HepG2 (cell line): Measurements from ENCODE around the gene FITM2. TPM values are rescaled to one million over a fixed set of nuclear protein-coding genes. Genes with fewer than 3 reads are reported as not detected.

Experiments
- AHR ChIP-seq: IDR thresholded peaks from 2 replicates; pipeline ENCODE4 v1.6.1; 2018; ENCODE audit warnings: missing genetic modification reagents, missing compliant biosample characterization
- ARNTL ChIP-seq: sonication (generic); formaldehyde crosslinking; IDR thresholded peaks from 2 replicates; pipeline ENCODE4 v1.4.0; 2020; ENCODE audit warnings: mild to moderate bottlenecking, missing genetic modification reagents
- EP300 ChIP-seq, 3 experiments: sonication (generic) in 1 of 3; formaldehyde crosslinking in 1 of 3; IDR thresholded peaks; 2 replicates each; pipeline versions ENCODE4 v1.5.1 to v1.6.1; 2011 to 2020; ENCODE audit warnings: low read depth in 2 of 3, low read length in 2 of 3, borderline replicate concordance in 1 of 3, improper control_type of control experiment in 1 of 3, mild to moderate bottlenecking in 1 of 3, missing genetic modification reagents in 1 of 3, moderate library complexity in 1 of 3
- EZH2 ChIP-seq: conservative IDR thresholded peaks from 2 replicates; pipeline ENCODE4 v1.6.1; 2012; ENCODE audit warnings: mild to moderate bottlenecking, low read depth, low read length, moderate library complexity
- HMG20A ChIP-seq: IDR thresholded peaks from 2 replicates; pipeline ENCODE4 v1.6.1; 2016; ENCODE audit warnings: borderline replicate concordance
- KAT8 ChIP-seq: IDR thresholded peaks from 2 replicates; pipeline ENCODE4 v1.6.1; 2016; ENCODE audit warnings: missing genetic modification reagents, missing compliant biosample characterization
- KDM5B ChIP-seq: sonication (generic); formaldehyde crosslinking; IDR thresholded peaks from 2 replicates; pipeline ENCODE4 v1.4.0; 2020; ENCODE audit warnings: missing genetic modification reagents, mild to moderate bottlenecking, borderline replicate concordance
- MTA1 ChIP-seq: sonication (generic); formaldehyde crosslinking; IDR thresholded peaks from 2 replicates; pipeline ENCODE4 v1.4.0; 2020; ENCODE audit warnings: missing genetic modification reagents, mild to moderate bottlenecking, borderline replicate concordance
- PHF5A ChIP-seq: IDR thresholded peaks from one replicate; pipeline ENCODE4 v1.6.1; 2018; ENCODE audit warnings: low read depth, missing genetic modification reagents; ENCODE audit not compliant: unreplicated experiment
- REL ChIP-seq: sonication (generic); formaldehyde crosslinking; conservative IDR thresholded peaks from 2 replicates; pipeline ENCODE4 v1.8.0; 2022; ENCODE audit warnings: mild to moderate bottlenecking, missing genetic modification reagents, moderate library complexity
- SATB2 ChIP-seq: sonication (generic); formaldehyde crosslinking; IDR thresholded peaks from 2 replicates; pipeline ENCODE4 v1.5.0; 2020; ENCODE audit warnings: missing genetic modification reagents
- SCMH1 ChIP-seq: sonication (generic); formaldehyde crosslinking; IDR thresholded peaks from 2 replicates; pipeline ENCODE4 v1.9.0; 2021; ENCODE audit warnings: missing genetic modification reagents, mild to moderate bottlenecking, borderline replicate concordance
- TARDBP ChIP-seq: sonication (generic); formaldehyde crosslinking; IDR thresholded peaks from 2 replicates; pipeline ENCODE4 v1.8.0; 2022; ENCODE audit warnings: mild to moderate bottlenecking, missing genetic modification reagents
- YY1 ChIP-seq: IDR thresholded peaks from 2 replicates; pipeline ENCODE4 v1.6.1; 2011; ENCODE audit warnings: low read length, low read depth, moderate library complexity, mild to moderate bottlenecking; ENCODE audit not compliant: insufficient read depth, insufficient replicate concordance
- ZFP36 ChIP-seq: fragments of 150-350 bp; IDR thresholded peaks from 2 replicates; pipeline ENCODE4 v1.6.1; 2018; ENCODE audit warnings: borderline replicate concordance, low read length, low read depth; ENCODE audit not compliant: partially characterized antibody
- ZNF317 ChIP-seq: sonication (generic); formaldehyde crosslinking; IDR thresholded peaks from 2 replicates; pipeline ENCODE4 v1.5.0; 2020; ENCODE audit warnings: mild to moderate bottlenecking, missing genetic modification reagents
- ZNF567 ChIP-seq: sonication (generic); formaldehyde crosslinking; IDR thresholded peaks from 2 replicates; pipeline ENCODE4 v1.8.1; 2023; ENCODE audit warnings: mild to moderate bottlenecking, missing genetic modification reagents, borderline replicate concordance
- ZNF570 ChIP-seq: sonication (generic); formaldehyde crosslinking; IDR thresholded peaks from 2 replicates; pipeline ENCODE4 v1.4.0; 2020; ENCODE audit warnings: mild to moderate bottlenecking, missing genetic modification reagents, borderline replicate concordance
- ZNF652 ChIP-seq: IDR thresholded peaks from 2 replicates; pipeline ENCODE4 v1.6.1; 2016; ENCODE audit warnings: low read depth, borderline replicate concordance
- ZSCAN12 ChIP-seq: sonication (generic); formaldehyde crosslinking; IDR thresholded peaks from 2 replicates; pipeline ENCODE4 v1.9.0; 2021; ENCODE audit warnings: mild to moderate bottlenecking, missing genetic modification reagents
- polyA plus RNA-seq, 8 experiments: library from polyadenylated mRNA; depleted of rRNA in 3 of 8; stranded (reverse) in 7 of 8; unstranded in 1 of 8; fragments of >200 nt; fragmentation: Illumina TruSeq in 4 of 8; extraction: Trizol in 4 of 8; gene quantifications; 2 replicates each; pipeline versions ENCODE4 v1.2.1 to v1.2.3, GENCODE V29; 2011 to 2016; ENCODE audit warnings: low read depth in 4 of 8, missing spikeins in 1 of 8, mixed read lengths in 1 of 8; ENCODE audit not compliant: insufficient read depth in 1 of 8
- total RNA-seq, 5 experiments: library from RNA; depleted of rRNA; stranded (reverse); fragments of >200 nt; fragmentation: Illumina TruSeq; extraction: Trizol; gene quantifications; 2 replicates each; pipeline ENCODE4 v1.2.3, GENCODE V29; 2016; ENCODE audit warnings: low read depth in 1 of 5
- TF ChIP-seq, protein P1 (sequence below): sonication (generic); formaldehyde crosslinking; IDR thresholded peaks from 2 replicates; pipeline ENCODE4 v1.9.0; 2022; ENCODE audit warnings: low read depth, missing genetic modification reagents
- TF ChIP-seq, protein P2 (sequence below): sonication (generic); formaldehyde crosslinking; IDR thresholded peaks from 2 replicates; pipeline ENCODE4 v1.4.0; 2020; ENCODE audit warnings: mild to moderate bottlenecking, missing genetic modification reagents
- TF ChIP-seq, protein P3 (sequence below): sonication (generic); formaldehyde crosslinking; IDR thresholded peaks from 2 replicates; pipeline ENCODE4 v1.4.0; 2020; ENCODE audit warnings: missing genetic modification reagents

The FITM2 gene
- total and polyA plus RNA-seq, 2 of the 13 experiments (the other 11 are each of a cell fraction or from before 2014, with no cell fraction given), result 9.6 to 24.5 TPM

DNA sequence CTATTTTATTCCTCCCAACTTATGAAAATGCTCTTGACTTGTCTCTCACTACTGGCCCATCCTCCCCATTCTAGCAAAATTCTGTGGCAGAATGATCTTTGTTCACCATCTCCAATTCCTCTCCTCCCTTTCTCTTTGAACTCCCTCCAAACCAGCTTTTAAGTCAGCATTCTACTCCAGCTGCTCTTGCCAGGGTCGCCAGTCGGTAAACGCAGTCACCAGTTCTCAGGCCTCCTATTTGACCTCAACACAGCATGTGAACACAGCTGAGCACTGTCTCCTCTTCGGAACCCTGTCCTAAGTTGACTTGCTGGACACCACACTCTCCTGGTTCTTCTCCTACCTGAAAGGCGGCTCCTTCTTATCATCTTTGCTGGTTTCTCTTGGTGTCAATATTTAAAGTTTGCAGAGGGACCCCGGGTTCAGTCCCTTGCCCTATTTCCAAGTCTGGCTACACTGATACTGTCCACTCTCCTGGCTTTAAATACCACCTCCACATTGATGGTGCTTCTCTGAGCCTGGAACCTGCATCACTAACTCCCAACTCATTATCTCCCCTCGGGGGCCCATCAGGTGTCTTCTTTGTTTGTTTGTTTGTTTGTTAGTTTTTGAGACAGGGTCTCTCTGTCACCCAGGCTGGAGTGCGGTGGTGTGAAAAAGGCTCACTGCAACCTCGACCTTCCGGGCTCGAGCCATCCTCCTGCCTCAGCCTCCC, 36.5 kb downstream of the FITM2 start (continued):
- TF ChIP-seq, protein P1, sequence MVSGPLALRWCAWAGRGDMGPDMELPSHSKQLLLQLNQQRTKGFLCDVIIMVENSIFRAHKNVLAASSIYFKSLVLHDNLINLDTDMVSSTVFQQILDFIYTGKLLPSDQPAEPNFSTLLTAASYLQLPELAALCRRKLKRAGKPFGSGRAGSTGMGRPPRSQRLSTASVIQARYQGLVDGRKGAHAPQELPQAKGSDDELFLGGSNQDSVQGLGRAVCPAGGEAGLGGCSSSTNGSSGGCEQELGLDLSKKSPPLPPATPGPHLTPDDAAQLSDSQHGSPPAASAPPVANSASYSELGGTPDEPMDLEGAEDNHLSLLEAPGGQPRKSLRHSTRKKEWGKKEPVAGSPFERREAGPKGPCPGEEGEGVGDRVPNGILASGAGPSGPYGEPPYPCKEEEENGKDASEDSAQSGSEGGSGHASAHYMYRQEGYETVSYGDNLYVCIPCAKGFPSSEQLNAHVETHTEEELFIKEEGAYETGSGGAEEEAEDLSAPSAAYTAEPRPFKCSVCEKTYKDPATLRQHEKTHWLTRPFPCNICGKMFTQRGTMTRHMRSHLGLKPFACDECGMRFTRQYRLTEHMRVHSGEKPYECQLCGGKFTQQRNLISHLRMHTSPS (CRISPR knock-in tag), result no peak
- TF ChIP-seq ZNF570 (CRISPR knock-in tag), result no peak
- no peak for TF ChIP-seq ZNF652
- TF ChIP-seq KDM5B, result no peak
- no peak for TF ChIP-seq AHR
- peak; percentile 54 for TF ChIP-seq ARNTL (CRISPR knock-in tag)
- TF ChIP-seq PHF5A, result no peak
- no peak for TF ChIP-seq ZNF317
- no peak for TF ChIP-seq YY1
- TF ChIP-seq ZSCAN12, result no peak
- no peak for TF ChIP-seq ZFP36
- no peak for TF ChIP-seq EZH2
- TF ChIP-seq HMG20A (CRISPR knock-in tag), result peak; percentile 57; the same call in 1 of the 2 replicates
- TF ChIP-seq ZNF567 (CRISPR knock-in tag), result no peak
- TF ChIP-seq KAT8 (CRISPR knock-in tag), result no peak
- no peak for TF ChIP-seq REL (CRISPR knock-in tag)
- TF ChIP-seq, protein P2, sequence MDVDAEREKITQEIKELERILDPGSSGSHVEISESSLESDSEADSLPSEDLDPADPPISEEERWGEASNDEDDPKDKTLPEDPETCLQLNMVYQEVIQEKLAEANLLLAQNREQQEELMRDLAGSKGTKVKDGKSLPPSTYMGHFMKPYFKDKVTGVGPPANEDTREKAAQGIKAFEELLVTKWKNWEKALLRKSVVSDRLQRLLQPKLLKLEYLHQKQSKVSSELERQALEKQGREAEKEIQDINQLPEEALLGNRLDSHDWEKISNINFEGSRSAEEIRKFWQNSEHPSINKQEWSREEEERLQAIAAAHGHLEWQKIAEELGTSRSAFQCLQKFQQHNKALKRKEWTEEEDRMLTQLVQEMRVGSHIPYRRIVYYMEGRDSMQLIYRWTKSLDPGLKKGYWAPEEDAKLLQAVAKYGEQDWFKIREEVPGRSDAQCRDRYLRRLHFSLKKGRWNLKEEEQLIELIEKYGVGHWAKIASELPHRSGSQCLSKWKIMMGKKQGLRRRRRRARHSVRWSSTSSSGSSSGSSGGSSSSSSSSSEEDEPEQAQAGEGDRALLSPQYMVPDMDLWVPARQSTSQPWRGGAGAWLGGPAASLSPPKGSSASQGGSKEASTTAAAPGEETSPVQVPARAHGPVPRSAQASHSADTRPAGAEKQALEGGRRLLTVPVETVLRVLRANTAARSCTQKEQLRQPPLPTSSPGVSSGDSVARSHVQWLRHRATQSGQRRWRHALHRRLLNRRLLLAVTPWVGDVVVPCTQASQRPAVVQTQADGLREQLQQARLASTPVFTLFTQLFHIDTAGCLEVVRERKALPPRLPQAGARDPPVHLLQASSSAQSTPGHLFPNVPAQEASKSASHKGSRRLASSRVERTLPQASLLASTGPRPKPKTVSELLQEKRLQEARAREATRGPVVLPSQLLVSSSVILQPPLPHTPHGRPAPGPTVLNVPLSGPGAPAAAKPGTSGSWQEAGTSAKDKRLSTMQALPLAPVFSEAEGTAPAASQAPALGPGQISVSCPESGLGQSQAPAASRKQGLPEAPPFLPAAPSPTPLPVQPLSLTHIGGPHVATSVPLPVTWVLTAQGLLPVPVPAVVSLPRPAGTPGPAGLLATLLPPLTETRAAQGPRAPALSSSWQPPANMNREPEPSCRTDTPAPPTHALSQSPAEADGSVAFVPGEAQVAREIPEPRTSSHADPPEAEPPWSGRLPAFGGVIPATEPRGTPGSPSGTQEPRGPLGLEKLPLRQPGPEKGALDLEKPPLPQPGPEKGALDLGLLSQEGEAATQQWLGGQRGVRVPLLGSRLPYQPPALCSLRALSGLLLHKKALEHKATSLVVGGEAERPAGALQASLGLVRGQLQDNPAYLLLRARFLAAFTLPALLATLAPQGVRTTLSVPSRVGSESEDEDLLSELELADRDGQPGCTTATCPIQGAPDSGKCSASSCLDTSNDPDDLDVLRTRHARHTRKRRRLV, result no peak
- no peak for TF ChIP-seq SCMH1 (CRISPR knock-in tag)
- peak in 1 of 2 experiments; percentile 90; a peak in 2 of 4 replicates for TF ChIP-seq EP300 (IDR thresholded peaks at IDR 0.05; ENCODE audit: low read depth in 2 of 2, low read length in 2 of 2)
- TF ChIP-seq EP300 (CRISPR knock-in tag; IDR thresholded peaks at IDR 0.05; ENCODE audit: borderline replicate concordance), result peak; percentile 61; the same call in 1 of the 2 replicates
- TF ChIP-seq, protein P3, sequence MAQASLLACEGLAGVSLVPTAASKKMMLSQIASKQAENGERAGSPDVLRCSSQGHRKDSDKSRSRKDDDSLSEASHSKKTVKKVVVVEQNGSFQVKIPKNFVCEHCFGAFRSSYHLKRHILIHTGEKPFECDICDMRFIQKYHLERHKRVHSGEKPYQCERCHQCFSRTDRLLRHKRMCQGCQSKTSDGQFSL, result no peak
- TF ChIP-seq SATB2, result no peak
- TF ChIP-seq TARDBP (CRISPR knock-in tag), result peak; percentile 57
- peak; percentile 51; the same call in 1 of the 2 replicates for TF ChIP-seq MTA1 (CRISPR knock-in tag)
